Smooth muscle cell (in vitro differentiated cells): ENCODE measurements around the gene ARID3A. TPM values are rescaled to one million over a fixed set of nuclear protein-coding genes. Genes with fewer than 3 reads are reported as not detected.
A peak's percentile ranks its signal among the peaks of the same experiment; 100 is the strongest.

Source experiments
- DNase-seq: peaks from one replicate; lab custom pipeline; 2025; ENCODE audit not compliant: unreplicated experiment; lab: John Stamatoyannopoulos, UW
- H2AFZ ChIP-seq: fragments of 200-600 bp; sonication (generic); 2 replicates; pipeline ENCODE4 v1.6.0; 2016; ENCODE audit warnings: antibody characterized with exemption, low read depth, mild to moderate bottlenecking
- H3F3A ChIP-seq: fragments of 200-600 bp; sonication (generic); 2 replicates; pipeline ENCODE4 v1.6.0; 2017; ENCODE audit warnings: antibody characterized with exemption, low read depth
- H3K27ac ChIP-seq: fragments of 200-600 bp; sonication (generic); 2 replicates; pipeline ENCODE4 v1.5.1; 2016; ENCODE audit warnings: low read depth, mild to moderate bottlenecking
- H3K27me3 ChIP-seq: fragments of 200-600 bp; sonication (generic); 2 replicates; pipeline ENCODE4 v1.6.1; 2016; ENCODE audit warnings: low read depth, mild to moderate bottlenecking
- H3K36me3 ChIP-seq: fragments of 200-600 bp; sonication (generic); 2 replicates; pipeline ENCODE4 v1.5.1; 2016; ENCODE audit warnings: low read depth
- H3K4me1 ChIP-seq: fragments of 200-600 bp; sonication (generic); 2 replicates; pipeline ENCODE4 v1.5.1; 2016; ENCODE audit warnings: low read depth
- H3K4me2 ChIP-seq: fragments of 200-600 bp; sonication (generic); 2 replicates; pipeline ENCODE4 v1.6.0; 2016; ENCODE audit warnings: mild to moderate bottlenecking
- H3K4me3 ChIP-seq: fragments of 200-600 bp; sonication (generic); 2 replicates; pipeline ENCODE4 v1.5.1; 2016; ENCODE audit warnings: mild to moderate bottlenecking
- H3K79me2 ChIP-seq: fragments of 200-600 bp; sonication (generic); 2 replicates; pipeline ENCODE4 v1.6.0; 2016; ENCODE audit warnings: low read depth, mild to moderate bottlenecking
- H3K9ac ChIP-seq: fragments of 200-600 bp; sonication (generic); 2 replicates; pipeline ENCODE4 v1.6.0; 2016; ENCODE audit warnings: low read depth
- H3K9me3 ChIP-seq: fragments of 200-600 bp; sonication (generic); replicated peaks from 2 replicates; pipeline ENCODE4 v1.5.1; 2016; ENCODE audit warnings: low read depth
- H4K20me1 ChIP-seq: fragments of 200-600 bp; sonication (generic); 2 replicates; pipeline ENCODE4 v1.6.0; 2016; ENCODE audit warnings: low read depth
- WGBS: methylation state at CpG from one replicate; pipeline ENCODE4 v1.1.7; 2016; ENCODE audit warnings: low lambda C conversion rate; 5-methylcytosine and 5-hydroxymethylcytosine counted together
- polyA plus RNA-seq: library from polyadenylated mRNA; unstranded; fragments of >200 nt; fragmentation: Nextera tagmentation; extraction: Ambion mirVana; gene quantifications from 2 replicates; pipeline ENCODE4 v1.2.1, GENCODE V29; 2016
- total RNA-seq: library from RNA; depleted of rRNA; stranded (reverse); fragments of >200 nt; gene quantifications from 2 replicates; pipeline ENCODE4 v1.2.3, GENCODE V29; 2014
- TF ChIP-seq, protein P1 (sequence below): fragments of 200-600 bp; sonication (generic); IDR thresholded peaks from 2 replicates; pipeline ENCODE4 v1.5.1; 2017; ENCODE audit warnings: borderline replicate concordance, mild to moderate bottlenecking, antibody characterized with exemption; ENCODE audit not compliant: insufficient read depth, poor library complexity, severe bottlenecking

Gene ARID3A
- total and polyA plus RNA-seq, 2 experiments from 2014 or later, result 45.7 to 50.3 TPM

- Histone ChIP-seq H3K4me1 (peaks cover 27% of the 10 kb centered on the region), H3K4me3 (no peak overlapping the region), H3K79me2 (peaks cover 77% of the 10 kb centered on the region), H3K4me2 (peak overlapping the region; percentile 62), H3K9ac (peak overlapping the region; percentile 8), H3K27ac (peak overlapping the region; percentile 80), H2AFZ (no peak overlapping the region), H4K20me1 (peaks cover 77% of the 10 kb centered on the region), H3F3A (peaks cover 10% of the 10 kb centered on the region), H3K27me3 (no peaks in the 10 kb centered on the region), H3K36me3 (no peaks in the 10 kb centered on the region), H3K9me3 (no peaks in the 10 kb centered on the region)
- 94% methylated on average over 9 of the region's 9 CpGs for WGBS
- TF ChIP-seq, protein P1, sequence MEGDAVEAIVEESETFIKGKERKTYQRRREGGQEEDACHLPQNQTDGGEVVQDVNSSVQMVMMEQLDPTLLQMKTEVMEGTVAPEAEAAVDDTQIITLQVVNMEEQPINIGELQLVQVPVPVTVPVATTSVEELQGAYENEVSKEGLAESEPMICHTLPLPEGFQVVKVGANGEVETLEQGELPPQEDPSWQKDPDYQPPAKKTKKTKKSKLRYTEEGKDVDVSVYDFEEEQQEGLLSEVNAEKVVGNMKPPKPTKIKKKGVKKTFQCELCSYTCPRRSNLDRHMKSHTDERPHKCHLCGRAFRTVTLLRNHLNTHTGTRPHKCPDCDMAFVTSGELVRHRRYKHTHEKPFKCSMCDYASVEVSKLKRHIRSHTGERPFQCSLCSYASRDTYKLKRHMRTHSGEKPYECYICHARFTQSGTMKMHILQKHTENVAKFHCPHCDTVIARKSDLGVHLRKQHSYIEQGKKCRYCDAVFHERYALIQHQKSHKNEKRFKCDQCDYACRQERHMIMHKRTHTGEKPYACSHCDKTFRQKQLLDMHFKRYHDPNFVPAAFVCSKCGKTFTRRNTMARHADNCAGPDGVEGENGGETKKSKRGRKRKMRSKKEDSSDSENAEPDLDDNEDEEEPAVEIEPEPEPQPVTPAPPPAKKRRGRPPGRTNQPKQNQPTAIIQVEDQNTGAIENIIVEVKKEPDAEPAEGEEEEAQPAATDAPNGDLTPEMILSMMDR, result no peak
- no peak for DNase-seq
Observed at GRCh38 chr19:1017906-1018305, 92.1 kb downstream of the ARID3A start.

DNA sequence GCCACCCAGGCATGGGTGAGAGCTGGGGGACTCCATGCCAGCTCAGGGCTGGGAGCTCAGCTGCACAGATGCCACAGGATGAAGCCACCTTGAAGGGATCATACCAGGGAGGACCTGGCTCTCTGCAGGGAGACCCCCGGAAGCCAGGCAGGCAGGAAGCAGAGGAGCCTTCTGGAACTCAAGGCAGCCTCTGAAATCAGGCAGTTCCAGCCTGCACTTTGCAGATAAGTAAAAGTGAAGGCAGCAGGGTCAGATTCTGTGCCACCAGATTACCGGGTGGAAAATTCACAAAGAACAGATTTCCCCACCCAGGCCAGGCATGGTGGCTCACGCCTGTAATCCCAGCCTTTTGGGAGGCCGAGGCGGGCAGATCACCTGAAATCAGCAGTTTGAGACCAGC lies 92.6 kb downstream of the ARID3A start:
- Histone ChIP-seq H3K79me2 (peaks cover 72% of the 10 kb centered on the region), H2AFZ (no peak overlapping the region), H3K27me3 (no peaks in the 10 kb centered on the region), H4K20me1 (peaks cover 72% of the 10 kb centered on the region), H3K4me1 (peaks cover 27% of the 10 kb centered on the region), H3K4me2 (peak overlapping the region; percentile 96), H3K4me3 (no peak overlapping the region), H3F3A (peaks cover 10% of the 10 kb centered on the region), H3K9ac (no peak overlapping the region), H3K9me3 (no peaks in the 10 kb centered on the region), H3K27ac (peak overlapping the region; percentile 11), H3K36me3 (no peaks in the 10 kb centered on the region)
- TF ChIP-seq, protein P1, result no peak
- DNase-seq, result no peak
- WGBS, result 92% methylated on average over 5 of the region's 5 CpGs

GRCh38 chr19:1018932-1019615 lies 93.2 kb downstream of the ARID3A start:
- no peak overlapping the region for H2AFZ ChIP-seq
- H3K27ac ChIP-seq, result peak overlapping the region; percentile 11
- H3K4me1 ChIP-seq, result peaks cover 27% of the 10 kb centered on the region
- H3K4me2 ChIP-seq, result peak overlapping the region; percentile 96
- H3K9me3 ChIP-seq, result no peaks in the 10 kb centered on the region
- H3K4me3 ChIP-seq, result peak overlapping the region; percentile 87
- 84% methylated on average over 17 of the region's 17 CpGs for WGBS
- peaks cover 65% of the 10 kb centered on the region for H3K79me2 ChIP-seq
- H3K36me3 ChIP-seq, result no peaks in the 10 kb centered on the region
- H3K9ac ChIP-seq, result peak overlapping the region; percentile 97
- H4K20me1 ChIP-seq, result peaks cover 66% of the 10 kb centered on the region
- TF ChIP-seq, protein P1, result no peak
- H3K27me3 ChIP-seq, result no peaks in the 10 kb centered on the region
- no peak for DNase-seq
- peaks cover 10% of the 10 kb centered on the region for H3F3A ChIP-seq

- 83% methylated on average over 18 of the region's 18 CpGs for whole genome bisulfite sequencing
- Histone ChIP-seq H3K4me3 (peak overlapping the region; percentile 87), H3K79me2 (peaks cover 60% of the 10 kb centered on the region), H3K36me3 (no peaks in the 10 kb centered on the region), H4K20me1 (peaks cover 60% of the 10 kb centered on the region), H3K4me2 (peak overlapping the region; percentile 96), H3F3A (peaks cover 10% of the 10 kb centered on the region), H3K27ac (peak overlapping the region; percentile 95), H3K9me3 (no peaks in the 10 kb centered on the region), H3K4me1 (peaks cover 27% of the 10 kb centered on the region), H2AFZ (no peak overlapping the region), H3K9ac (peak overlapping the region; percentile 97), H3K27me3 (no peaks in the 10 kb centered on the region)
- no peak for DNase-seq
- TF ChIP-seq, protein P1, result no peak
Observed at GRCh38 chr19:1019616-1019961, 93.8 kb downstream of the ARID3A start.
